Astrocyte (in vitro differentiated cells and primary cell): ENCODE results near the gene CFAP74. TPM values are rescaled to one million over a fixed set of nuclear protein-coding genes. Genes with fewer than 3 reads are reported as not detected.
"Not testable (repeated sequence)": the region's sequence is repeated elsewhere in the genome, so short reads cannot be mapped to it uniquely, and the experiment has no call there.

Experiments used
- DNase-seq: peaks from one replicate; pipeline ENCODE4 v3.0.0-alpha.2; 2010; ENCODE audit warnings: low read depth
- FAIRE-seq: peaks from 2 replicates; lab custom pipeline; 2011; peaks lifted over from hg19 to GRCh38; lab: Jason Lieb, UNC
- H2AFZ ChIP-seq: 2 replicates; pipeline ENCODE4 v1.6.0; 2012; ENCODE audit warnings: low read depth, low read length, inconsistent platforms
- H3K27ac ChIP-seq: 2 replicates; pipeline ENCODE4 v1.5.1; 2011; ENCODE audit warnings: low read depth, low read length, inconsistent platforms
- H3K27me3 ChIP-seq: 2 replicates; pipeline ENCODE4 v1.6.0; 2011; ENCODE audit warnings: low read length, inconsistent platforms; ENCODE audit not compliant: insufficient read depth
- H3K36me3 ChIP-seq: 2 replicates; pipeline ENCODE4 v1.5.1; 2011; ENCODE audit warnings: low read length, inconsistent platforms; ENCODE audit not compliant: insufficient read depth
- H3K4me1 ChIP-seq: 2 replicates; pipeline ENCODE4 v1.5.1; 2011; ENCODE audit warnings: low read length, inconsistent platforms; ENCODE audit not compliant: insufficient read depth
- H3K4me2 ChIP-seq: 2 replicates; pipeline ENCODE4 v1.6.0; 2012; ENCODE audit warnings: low read length, inconsistent platforms
- H3K4me3 ChIP-seq: 2 replicates; pipeline ENCODE4 v1.5.1; 2011; ENCODE audit warnings: low read depth, mild to moderate bottlenecking, low read length, inconsistent platforms; ENCODE audit not compliant: insufficient read depth
- H3K79me2 ChIP-seq: 2 replicates; pipeline ENCODE4 v1.6.0; 2012; ENCODE audit warnings: mild to moderate bottlenecking, low read length, inconsistent platforms; ENCODE audit not compliant: insufficient read depth
- H3K9ac ChIP-seq: 2 replicates; pipeline ENCODE4 v1.6.0; 2012; ENCODE audit warnings: mild to moderate bottlenecking, low read length, inconsistent platforms
- H3K9me3 ChIP-seq: 2 replicates; pipeline ENCODE4 v1.5.1; 2012; ENCODE audit warnings: low read depth, mild to moderate bottlenecking, low read length, inconsistent platforms; ENCODE audit not compliant: insufficient read depth
- H4K20me1 ChIP-seq: 2 replicates; pipeline ENCODE4 v1.6.0; 2012; ENCODE audit warnings: low read length, inconsistent platforms; ENCODE audit not compliant: insufficient read depth
- H3K27ac Mint-ChIP-seq: one replicate; pipeline ENCODE4 v1.8.0; 2021; ENCODE audit warnings: mild to moderate bottlenecking, mixed read lengths; ENCODE audit not compliant: unreplicated experiment
- H3K27me3 Mint-ChIP-seq: one replicate; pipeline ENCODE4 v1.8.0; 2021; ENCODE audit warnings: low read depth, mixed read lengths; ENCODE audit not compliant: unreplicated experiment
- H3K36me3 Mint-ChIP-seq: one replicate; pipeline ENCODE4 v1.8.0; 2021; ENCODE audit warnings: low read depth, mixed read lengths; ENCODE audit not compliant: unreplicated experiment
- H3K4me1 Mint-ChIP-seq: one replicate; pipeline ENCODE4 v1.8.0; 2021; ENCODE audit warnings: low read depth, mixed read lengths; ENCODE audit not compliant: unreplicated experiment
- H3K4me3 Mint-ChIP-seq: one replicate; pipeline ENCODE4 v1.8.0; 2021; ENCODE audit warnings: mild to moderate bottlenecking, moderate library complexity, mixed read lengths; ENCODE audit not compliant: unreplicated experiment
- H3K9me3 Mint-ChIP-seq: one replicate; pipeline ENCODE4 v1.8.0; 2021; ENCODE audit warnings: mild to moderate bottlenecking, mixed read lengths; ENCODE audit not compliant: unreplicated experiment
- EZH2 ChIP-seq: IDR thresholded peaks from 2 replicates; pipeline ENCODE4 v1.6.1; 2012; ENCODE audit warnings: mild to moderate bottlenecking, low read length, inconsistent platforms; ENCODE audit not compliant: insufficient read depth
- total RNA-seq: library from RNA; stranded (reverse); gene quantifications from 2 replicates; pipeline ENCODE4 v1.2.1, GENCODE V29; 2021
- TF ChIP-seq, protein P1 (sequence below): IDR thresholded peaks from 2 replicates; pipeline ENCODE4 v1.5.1; 2011; ENCODE audit warnings: low read depth, mild to moderate bottlenecking, inconsistent platforms, low read length, moderate library complexity; ENCODE audit not compliant: insufficient read depth

CFAP74 gene
- total RNA-seq, 1 donor from 2014 or later, result not detected

DNA sequence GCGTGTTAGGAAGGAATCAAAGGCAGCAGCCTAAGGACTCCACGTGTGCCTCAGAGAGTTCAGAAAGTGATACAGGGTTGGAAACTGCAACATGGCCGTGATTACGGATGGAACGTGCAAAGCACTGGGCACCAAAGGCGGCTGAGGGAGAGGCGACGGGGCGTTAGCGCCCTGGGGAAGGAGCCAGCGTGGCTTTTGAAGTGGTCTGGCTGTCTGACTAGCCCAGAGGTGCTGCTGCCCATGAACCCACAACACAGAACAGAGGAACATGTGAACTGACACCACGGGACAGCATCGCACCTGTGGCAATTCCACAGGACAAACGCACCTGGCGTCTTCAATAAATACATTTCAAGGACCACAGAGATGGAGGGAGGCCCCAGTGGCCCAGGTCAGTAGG lies 66.5 kb downstream of the CFAP74 start:
- Mint-ChIP-seq H3K4me3 (no peak overlapping the region), H3K27me3 (peaks cover 26% of the 10 kb centered on the region), H3K27ac (no peak overlapping the region), H3K9me3 (no peaks in the 10 kb centered on the region), H3K4me1 (no peaks in the 10 kb centered on the region), H3K36me3 (peaks cover 2% of the 10 kb centered on the region)
- H4K20me1 ChIP-seq, result no peaks in the 10 kb centered on the region
- FAIRE-seq, result no peak
- no peaks in the 10 kb centered on the region for H3K4me1 ChIP-seq
- H3K27ac ChIP-seq, result no peak overlapping the region
- H3K27me3 ChIP-seq, result no peaks in the 10 kb centered on the region
- no peak overlapping the region for H3K4me3 ChIP-seq
- no peak overlapping the region for H3K4me2 ChIP-seq
- H3K79me2 ChIP-seq, result no peaks in the 10 kb centered on the region
- H3K36me3 ChIP-seq, result no peaks in the 10 kb centered on the region
- no peak for DNase-seq
- TF ChIP-seq, protein P1, sequence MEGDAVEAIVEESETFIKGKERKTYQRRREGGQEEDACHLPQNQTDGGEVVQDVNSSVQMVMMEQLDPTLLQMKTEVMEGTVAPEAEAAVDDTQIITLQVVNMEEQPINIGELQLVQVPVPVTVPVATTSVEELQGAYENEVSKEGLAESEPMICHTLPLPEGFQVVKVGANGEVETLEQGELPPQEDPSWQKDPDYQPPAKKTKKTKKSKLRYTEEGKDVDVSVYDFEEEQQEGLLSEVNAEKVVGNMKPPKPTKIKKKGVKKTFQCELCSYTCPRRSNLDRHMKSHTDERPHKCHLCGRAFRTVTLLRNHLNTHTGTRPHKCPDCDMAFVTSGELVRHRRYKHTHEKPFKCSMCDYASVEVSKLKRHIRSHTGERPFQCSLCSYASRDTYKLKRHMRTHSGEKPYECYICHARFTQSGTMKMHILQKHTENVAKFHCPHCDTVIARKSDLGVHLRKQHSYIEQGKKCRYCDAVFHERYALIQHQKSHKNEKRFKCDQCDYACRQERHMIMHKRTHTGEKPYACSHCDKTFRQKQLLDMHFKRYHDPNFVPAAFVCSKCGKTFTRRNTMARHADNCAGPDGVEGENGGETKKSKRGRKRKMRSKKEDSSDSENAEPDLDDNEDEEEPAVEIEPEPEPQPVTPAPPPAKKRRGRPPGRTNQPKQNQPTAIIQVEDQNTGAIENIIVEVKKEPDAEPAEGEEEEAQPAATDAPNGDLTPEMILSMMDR, result no peak
- no peak for TF ChIP-seq EZH2
- H2AFZ ChIP-seq, result no peak overlapping the region
- peaks cover 5% of the 10 kb centered on the region for H3K9me3 ChIP-seq
- H3K9ac ChIP-seq, result no peak overlapping the region

DNA sequence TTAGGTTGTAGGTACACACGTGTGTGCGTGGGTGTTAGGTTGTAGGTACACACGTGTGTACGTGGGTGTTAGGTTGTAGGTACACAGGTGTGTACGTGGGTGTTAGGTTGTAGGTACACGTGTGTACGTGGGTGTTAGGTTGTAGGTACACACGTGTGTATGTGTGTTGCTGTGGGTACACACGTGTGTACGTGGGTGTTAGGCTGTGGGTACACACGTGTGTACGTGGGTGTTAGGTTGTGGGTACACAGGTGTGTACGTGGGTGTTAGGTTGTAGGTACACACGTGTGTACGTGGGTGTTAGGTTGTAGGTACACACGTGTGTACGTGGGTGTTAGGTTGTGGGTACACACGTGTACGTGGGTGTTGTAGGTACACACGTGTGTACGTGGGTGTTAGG lies 68.7 kb downstream of the CFAP74 start:
- not testable (repeated sequence) for H4K20me1 ChIP-seq, H3K9me3 ChIP-seq, H3K4me3 Mint-ChIP-seq, H3K4me2 ChIP-seq, H2AFZ ChIP-seq, H3K4me1 ChIP-seq, H3K27ac Mint-ChIP-seq, H3K79me2 ChIP-seq, H3K27ac ChIP-seq, H3K36me3 ChIP-seq, H3K4me1 Mint-ChIP-seq, H3K27me3 ChIP-seq, H3K9me3 Mint-ChIP-seq, H3K4me3 ChIP-seq, H3K27me3 Mint-ChIP-seq, H3K9ac ChIP-seq, H3K36me3 Mint-ChIP-seq, FAIRE-seq, DNase-seq

DNA sequence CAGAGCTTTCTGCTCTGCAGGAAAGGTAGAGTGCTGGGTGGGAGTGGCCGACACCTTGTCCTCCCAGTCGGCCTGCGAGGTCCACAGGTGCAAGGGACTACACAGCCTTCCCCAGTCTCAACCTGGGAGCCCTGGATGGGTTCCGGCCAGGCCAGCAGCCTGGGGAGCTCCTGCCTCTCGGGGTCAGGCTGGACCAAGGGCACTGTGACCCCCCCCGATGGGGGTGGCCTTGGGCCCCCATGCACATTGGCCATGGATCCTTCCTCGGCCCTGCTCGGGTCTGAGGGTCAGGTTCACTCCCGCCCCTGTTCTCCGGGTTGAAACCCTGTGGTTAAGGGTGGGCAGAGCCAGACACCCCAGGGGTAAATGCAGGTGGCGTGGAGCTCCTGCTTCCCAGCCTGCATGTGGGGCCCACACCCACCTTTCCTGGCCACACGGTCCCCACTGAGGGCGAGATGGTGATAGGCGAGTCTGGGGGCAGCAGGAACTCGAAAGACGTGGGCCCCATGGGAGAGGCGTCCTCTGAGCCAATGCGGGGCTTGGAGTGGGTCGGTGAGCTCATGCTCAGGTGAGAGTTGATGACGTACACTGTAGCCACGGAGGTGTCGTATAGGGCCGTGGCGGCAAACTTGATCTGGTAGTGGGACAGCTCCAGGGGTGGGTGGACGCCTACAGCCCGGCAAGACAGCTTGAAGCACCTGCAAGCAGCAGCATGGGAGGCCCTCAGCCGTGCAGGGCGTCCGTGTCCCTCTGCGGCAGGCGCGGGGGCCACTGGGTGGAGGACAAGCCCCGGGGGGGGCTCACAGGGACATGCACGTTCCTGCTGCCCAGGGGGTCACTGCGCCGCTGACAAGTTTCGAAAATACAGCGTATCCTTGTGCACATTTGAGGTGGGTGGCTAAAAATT lies 73.7 kb downstream of the CFAP74 start:
- H3K4me2 ChIP-seq, result no peak overlapping the region
- no peak overlapping the region for H2AFZ ChIP-seq
- no peaks in the 10 kb centered on the region for H3K36me3 Mint-ChIP-seq
- TF ChIP-seq, protein P1, result no peak
- TF ChIP-seq EZH2, result no peak
- H3K27me3 Mint-ChIP-seq, result peaks cover 2% of the 10 kb centered on the region
- H3K9ac ChIP-seq, result no peak overlapping the region
- no peaks in the 10 kb centered on the region for H3K4me1 ChIP-seq
- DNase-seq, result no peak
- no peak for FAIRE-seq
- no peaks in the 10 kb centered on the region for H3K27me3 ChIP-seq
- H3K79me2 ChIP-seq, result no peaks in the 10 kb centered on the region
- H3K4me3 Mint-ChIP-seq, result no peak overlapping the region
- H3K9me3 Mint-ChIP-seq, result no peaks in the 10 kb centered on the region
- H3K4me3 ChIP-seq, result no peak overlapping the region
- no peaks in the 10 kb centered on the region for H4K20me1 ChIP-seq
- H3K27ac Mint-ChIP-seq, result no peak overlapping the region
- H3K27ac ChIP-seq, result no peak overlapping the region
- H3K4me1 Mint-ChIP-seq, result no peaks in the 10 kb centered on the region
- no peaks in the 10 kb centered on the region for H3K36me3 ChIP-seq
- H3K9me3 ChIP-seq, result peaks cover 5% of the 10 kb centered on the region
